K562 (cell line): ENCODE measurements around the gene TUBD1. TPM values are rescaled to one million over a fixed set of nuclear protein-coding genes. Genes with fewer than 3 reads are reported as not detected.

Experiments
- CHD4 ChIP-seq: fragments of 200-600 bp; sonication (generic); IDR thresholded peaks from 3 replicates; pipeline ENCODE4 v1.6.1; 2012; ENCODE audit warnings: low read depth, mild to moderate bottlenecking, mixed read lengths, low read length, inconsistent platforms; ENCODE audit not compliant: insufficient read depth, insufficient replicate concordance, poor library complexity, severe bottlenecking
- MEF2A ChIP-seq: IDR thresholded peaks from 2 replicates; pipeline ENCODE4 v1.6.1; 2011; ENCODE audit warnings: low read depth, mild to moderate bottlenecking, low read length, moderate library complexity; ENCODE audit not compliant: control insufficient read depth
- POLR2H ChIP-seq: IDR thresholded peaks from 2 replicates; pipeline ENCODE4 v1.6.1; 2016; ENCODE audit warnings: missing genetic modification characterization, low read depth, mild to moderate bottlenecking, control low read depth, missing compliant biosample characterization, moderate library complexity
- ZBTB1 ChIP-seq: sonication (generic); formaldehyde crosslinking; IDR thresholded peaks from 2 replicates; pipeline ENCODE4 v1.8.1; 2023; ENCODE audit warnings: missing genetic modification reagents, low read depth, mild to moderate bottlenecking, borderline replicate concordance
- ZNF217 ChIP-seq: sonication (generic); formaldehyde crosslinking; IDR thresholded peaks from 2 replicates; pipeline ENCODE4 v1.8.0; 2022; ENCODE audit warnings: mild to moderate bottlenecking, missing genetic modification reagents
- polyA plus RNA-seq, 8 experiments: library from polyadenylated mRNA; depleted of rRNA in 4 of 8; stranded (reverse) in 5 of 8; unstranded in 3 of 8; fragments of >200 nt; fragmentation: Nextera tagmentation in 2 of 8; fragmentation: Illumina TruSeq in 1 of 8; extraction: Ambion mirVana in 2 of 8; extraction: Trizol in 1 of 8; gene quantifications; 2 replicates each; pipeline versions ENCODE4 v1.2.1 to v1.2.3, GENCODE V29; 2011 to 2014; ENCODE audit warnings: inconsistent platforms in 1 of 8, missing spikeins in 1 of 8
- total RNA-seq, 7 experiments: library from RNA; depleted of rRNA in 6 of 7; stranded (reverse); fragments of >200 nt in 6 of 7; fragmentation: Illumina TruSeq in 2 of 7; extraction: Trizol in 2 of 7; gene quantifications; 2 replicates each; pipeline versions ENCODE4 v1.2.1 to v1.2.3, GENCODE V29; 2011 to 2021; ENCODE audit warnings: low replicate concordance in 1 of 7
- TF ChIP-seq, protein P1 (sequence below): fragments of 450-650 bp; formaldehyde crosslinking; conservative IDR thresholded peaks from 2 replicates; pipeline ENCODE4 v1.4.0; 2022; ENCODE audit warnings: mild to moderate bottlenecking, missing genetic modification characterization
- TF ChIP-seq, protein P2 (sequence below): sonication (generic); formaldehyde crosslinking; IDR thresholded peaks from 2 replicates; pipeline ENCODE4 v1.8.0; 2023; ENCODE audit warnings: mild to moderate bottlenecking, missing genetic modification reagents

Gene TUBD1
- total and polyA plus RNA-seq, 9 of the 15 experiments (the other 6 are each of a cell fraction or from before 2014, with no cell fraction given): 10.8 to 35.3 (median 17.9) TPM

DNA sequence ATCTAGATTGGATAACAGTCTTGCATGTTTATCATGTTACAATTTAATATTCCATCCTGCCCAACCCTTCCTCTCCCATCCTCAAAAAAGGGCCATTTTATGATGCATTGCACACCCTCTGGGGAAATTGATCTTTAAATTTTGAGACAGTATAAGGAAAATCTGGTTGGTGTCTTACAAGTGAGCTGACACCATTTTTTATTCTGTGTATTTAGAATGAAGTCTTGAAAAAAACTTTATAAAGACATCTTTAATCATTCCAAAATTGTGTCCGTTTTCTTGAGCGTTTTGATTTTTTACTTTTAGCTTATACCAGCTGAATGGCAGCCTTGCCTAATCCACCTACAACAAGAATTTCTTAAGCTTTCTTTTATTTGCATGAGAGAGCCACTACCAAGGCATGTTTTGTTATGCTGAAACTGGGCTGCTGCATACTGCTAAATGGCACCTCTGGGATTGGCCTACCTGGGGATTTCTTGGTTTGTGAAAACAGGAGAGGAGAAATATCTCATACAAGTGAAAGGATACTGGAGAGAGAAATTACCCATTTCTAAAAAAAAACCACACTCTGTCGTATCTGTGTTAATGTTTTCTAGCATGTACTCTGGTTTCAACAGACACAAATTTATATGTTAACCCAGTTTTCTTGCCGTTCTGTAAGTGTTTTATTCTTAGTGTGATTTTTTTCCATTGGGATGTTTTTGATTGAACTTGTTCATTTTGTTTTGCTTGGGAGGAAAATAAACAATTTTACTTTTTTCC, 52.2 kb downstream of the TUBD1 start (continued):
- TF ChIP-seq, protein P1, sequence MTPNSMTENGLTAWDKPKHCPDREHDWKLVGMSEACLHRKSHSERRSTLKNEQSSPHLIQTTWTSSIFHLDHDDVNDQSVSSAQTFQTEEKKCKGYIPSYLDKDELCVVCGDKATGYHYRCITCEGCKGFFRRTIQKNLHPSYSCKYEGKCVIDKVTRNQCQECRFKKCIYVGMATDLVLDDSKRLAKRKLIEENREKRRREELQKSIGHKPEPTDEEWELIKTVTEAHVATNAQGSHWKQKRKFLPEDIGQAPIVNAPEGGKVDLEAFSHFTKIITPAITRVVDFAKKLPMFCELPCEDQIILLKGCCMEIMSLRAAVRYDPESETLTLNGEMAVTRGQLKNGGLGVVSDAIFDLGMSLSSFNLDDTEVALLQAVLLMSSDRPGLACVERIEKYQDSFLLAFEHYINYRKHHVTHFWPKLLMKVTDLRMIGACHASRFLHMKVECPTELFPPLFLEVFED (CRISPR knock-in tag): 0 out of 2 replicates have a peak, but pooled peaks have one; percentile 5
- TF ChIP-seq CHD4 (no peak), MEF2A (no peak), ZBTB1 (CRISPR knock-in tag) (no peak), POLR2H (tag) (peak; percentile 91), ZNF217 (CRISPR knock-in tag) (no peak)
- TF ChIP-seq, protein P2, sequence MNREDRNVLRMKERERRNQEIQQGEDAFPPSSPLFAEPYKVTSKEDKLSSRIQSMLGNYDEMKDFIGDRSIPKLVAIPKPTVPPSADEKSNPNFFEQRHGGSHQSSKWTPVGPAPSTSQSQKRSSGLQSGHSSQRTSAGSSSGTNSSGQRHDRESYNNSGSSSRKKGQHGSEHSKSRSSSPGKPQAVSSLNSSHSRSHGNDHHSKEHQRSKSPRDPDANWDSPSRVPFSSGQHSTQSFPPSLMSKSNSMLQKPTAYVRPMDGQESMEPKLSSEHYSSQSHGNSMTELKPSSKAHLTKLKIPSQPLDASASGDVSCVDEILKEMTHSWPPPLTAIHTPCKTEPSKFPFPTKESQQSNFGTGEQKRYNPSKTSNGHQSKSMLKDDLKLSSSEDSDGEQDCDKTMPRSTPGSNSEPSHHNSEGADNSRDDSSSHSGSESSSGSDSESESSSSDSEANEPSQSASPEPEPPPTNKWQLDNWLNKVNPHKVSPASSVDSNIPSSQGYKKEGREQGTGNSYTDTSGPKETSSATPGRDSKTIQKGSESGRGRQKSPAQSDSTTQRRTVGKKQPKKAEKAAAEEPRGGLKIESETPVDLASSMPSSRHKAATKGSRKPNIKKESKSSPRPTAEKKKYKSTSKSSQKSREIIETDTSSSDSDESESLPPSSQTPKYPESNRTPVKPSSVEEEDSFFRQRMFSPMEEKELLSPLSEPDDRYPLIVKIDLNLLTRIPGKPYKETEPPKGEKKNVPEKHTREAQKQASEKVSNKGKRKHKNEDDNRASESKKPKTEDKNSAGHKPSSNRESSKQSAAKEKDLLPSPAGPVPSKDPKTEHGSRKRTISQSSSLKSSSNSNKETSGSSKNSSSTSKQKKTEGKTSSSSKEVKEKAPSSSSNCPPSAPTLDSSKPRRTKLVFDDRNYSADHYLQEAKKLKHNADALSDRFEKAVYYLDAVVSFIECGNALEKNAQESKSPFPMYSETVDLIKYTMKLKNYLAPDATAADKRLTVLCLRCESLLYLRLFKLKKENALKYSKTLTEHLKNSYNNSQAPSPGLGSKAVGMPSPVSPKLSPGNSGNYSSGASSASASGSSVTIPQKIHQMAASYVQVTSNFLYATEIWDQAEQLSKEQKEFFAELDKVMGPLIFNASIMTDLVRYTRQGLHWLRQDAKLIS (CRISPR knock-in tag): peak; percentile 55; the same call in 1 of the 2 replicates
- TF ChIP-seq, all 486 proteins: peak for 34
